GM19240 (cell line): ENCODE measurements around the gene TBC1D23.
"Not testable (repeated sequence)": the region's sequence is repeated elsewhere in the genome, so short reads cannot be mapped to it uniquely, and the experiment has no call there.

ENCODE experiments used
- DNase-seq: peaks from one replicate; pipeline ENCODE4 v3.0.0; 2011; ENCODE audit warnings: low spot score; ENCODE audit not compliant: insufficient read length

Gene TBC1D23

DNA sequence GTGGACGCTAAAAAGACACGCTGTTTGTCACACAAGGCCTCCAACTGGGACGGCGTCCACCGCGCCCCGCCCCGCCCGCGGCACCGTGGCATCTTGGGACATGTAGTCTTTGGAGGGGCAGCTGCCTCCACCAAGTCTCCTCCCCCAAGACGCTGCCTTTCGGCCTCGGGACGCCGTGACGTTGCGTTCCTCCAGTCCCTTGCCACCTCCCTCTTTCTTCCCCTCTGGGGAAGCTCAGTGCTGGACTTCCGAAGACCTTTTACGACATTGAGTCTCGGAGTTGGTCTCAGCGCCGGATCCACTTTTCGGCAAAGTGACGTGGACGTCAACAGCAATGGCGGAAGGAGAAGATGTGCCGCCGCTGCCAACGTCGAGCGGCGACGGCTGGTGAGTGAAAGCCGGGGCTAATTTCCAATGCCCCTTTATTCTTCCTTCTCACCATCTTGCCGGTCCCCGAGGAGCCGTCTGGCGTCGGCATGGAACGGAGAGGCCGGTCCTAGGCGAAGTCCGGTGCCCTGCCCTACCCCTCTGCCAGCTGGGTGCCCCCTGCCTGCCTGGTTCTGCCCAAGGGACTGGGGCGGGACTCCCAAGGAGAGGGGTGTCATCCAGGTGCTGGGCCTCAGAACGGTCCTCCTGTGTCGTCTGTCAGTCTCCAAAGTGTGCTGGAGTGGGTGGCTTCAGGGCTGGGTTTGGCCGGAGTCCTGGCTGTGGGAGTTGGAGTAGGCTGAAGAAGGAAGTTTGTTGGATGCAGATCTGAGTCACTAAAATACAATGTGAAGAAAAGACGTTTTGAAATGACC lies at the start of gene TBC1D23:
Gene TBC1D23 (plus strand): TSS at position 308 of the 800 bp plus-strand sequence. CDS start 27 bp downstream, at position 335.
- peak; percentile 88 for DNase-seq

DNA sequence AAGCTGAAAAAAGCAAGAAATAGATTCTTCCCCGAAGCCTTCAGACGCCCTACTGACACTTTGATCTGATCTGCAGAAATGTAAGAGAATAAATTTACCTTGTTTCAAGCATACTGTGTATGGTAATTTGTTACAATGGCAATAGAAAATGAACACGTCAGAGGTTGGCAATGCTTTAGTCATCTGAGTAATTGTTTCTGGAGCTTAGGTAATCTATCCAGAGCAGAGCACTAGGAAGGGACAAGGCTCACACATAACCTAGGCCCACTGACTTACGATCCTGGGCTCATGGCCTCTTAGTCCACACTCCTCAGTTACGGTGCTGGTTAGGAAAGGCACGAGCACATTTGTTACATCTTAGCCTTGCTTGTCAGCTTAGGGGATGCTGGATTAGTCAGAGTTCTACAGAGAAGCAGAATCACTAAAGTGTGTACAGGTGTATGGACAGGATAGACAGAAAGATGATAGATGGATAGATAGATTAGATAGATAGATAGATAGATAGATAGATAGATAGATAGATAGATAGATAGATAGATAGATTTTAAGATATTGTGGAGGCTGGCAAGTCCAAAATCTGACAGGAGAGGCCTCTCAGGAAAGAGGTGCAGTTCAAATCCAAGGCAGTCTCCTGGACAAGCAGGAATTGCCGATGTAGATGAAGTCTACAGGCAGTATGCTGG lies 46.8 kb upstream of the TBC1D23 start:
- no peak for DNase-seq

DNA sequence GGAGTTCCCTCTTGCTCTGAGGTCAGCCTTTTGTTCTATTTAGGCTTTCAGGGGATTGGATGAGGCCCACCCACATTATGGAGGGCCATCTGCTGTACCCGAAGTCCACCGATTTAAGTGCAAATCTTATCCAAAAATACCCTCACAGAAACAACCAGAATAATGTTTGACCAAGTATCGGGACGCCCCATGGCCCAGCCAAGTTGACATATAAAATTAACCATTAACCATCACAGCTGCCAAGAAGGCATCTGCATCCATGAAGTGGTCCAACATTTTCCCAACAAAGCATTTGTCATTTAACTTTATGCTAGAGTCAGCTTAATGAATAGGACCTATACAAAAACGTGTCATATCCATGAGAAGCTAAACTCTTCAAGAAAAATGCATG lies 46.2 kb upstream of the TBC1D23 start:
- no peak for DNase-seq

DNA sequence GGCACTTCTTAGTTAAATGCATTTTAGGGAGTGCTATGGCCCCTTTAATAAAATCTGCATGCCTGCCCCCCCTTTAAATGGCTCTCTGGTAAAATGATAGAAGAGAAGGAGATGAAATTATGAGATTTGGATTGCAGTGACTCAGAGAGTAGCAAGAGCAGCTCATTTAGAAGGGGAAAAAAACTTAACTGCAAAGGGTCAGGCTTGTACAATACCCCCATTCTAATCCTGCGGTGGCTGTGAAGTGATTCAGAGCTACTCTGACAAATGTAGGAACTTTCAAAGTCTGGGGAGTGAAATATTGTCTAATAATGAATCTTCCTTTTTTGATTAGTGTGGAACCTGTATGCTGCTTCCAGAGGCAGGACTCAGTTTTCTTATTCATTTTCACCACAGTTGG lies 44.1 kb upstream of the TBC1D23 start:
- DNase-seq = no peak

DNA sequence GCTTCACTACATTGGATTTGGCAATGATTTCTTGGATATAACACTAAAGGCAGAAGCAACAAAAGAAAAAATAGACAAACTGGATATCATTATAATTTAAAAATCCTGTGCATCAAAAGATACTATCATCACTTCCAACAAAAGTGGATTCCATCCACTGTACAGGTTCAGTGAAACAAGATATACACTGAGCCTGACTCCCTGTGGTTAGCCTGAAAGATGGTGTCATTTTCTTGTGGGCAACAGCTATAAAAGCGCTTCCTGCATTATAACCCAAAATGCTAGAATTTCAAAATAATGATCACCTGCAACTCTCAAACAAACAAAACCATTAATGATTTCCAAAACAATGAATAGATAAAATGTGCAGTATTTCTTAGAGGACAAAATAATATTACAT lies 39.6 kb upstream of the TBC1D23 start:
- no peak for DNase-seq

DNA sequence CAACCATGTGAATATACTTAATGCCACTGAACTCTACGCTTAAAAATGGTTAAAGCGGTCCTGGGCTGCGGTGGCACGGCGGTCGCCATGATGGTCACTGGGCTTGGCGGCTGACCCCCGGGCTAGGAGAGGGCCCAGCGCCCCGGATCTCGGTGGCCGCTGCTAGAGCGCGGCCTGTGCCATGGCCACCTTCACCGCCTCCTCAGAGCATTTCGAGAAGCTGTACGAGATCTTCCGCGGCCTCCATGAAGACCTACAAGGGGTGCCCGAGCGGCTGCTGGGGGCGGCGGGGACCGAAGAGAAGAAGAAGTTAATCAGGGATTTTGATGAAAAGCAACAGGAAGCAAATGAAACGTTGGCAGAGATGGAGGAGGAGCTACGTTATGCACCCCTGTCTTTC lies 35.6 kb upstream of the TBC1D23 start:
- DNase-seq = no peak

DNA sequence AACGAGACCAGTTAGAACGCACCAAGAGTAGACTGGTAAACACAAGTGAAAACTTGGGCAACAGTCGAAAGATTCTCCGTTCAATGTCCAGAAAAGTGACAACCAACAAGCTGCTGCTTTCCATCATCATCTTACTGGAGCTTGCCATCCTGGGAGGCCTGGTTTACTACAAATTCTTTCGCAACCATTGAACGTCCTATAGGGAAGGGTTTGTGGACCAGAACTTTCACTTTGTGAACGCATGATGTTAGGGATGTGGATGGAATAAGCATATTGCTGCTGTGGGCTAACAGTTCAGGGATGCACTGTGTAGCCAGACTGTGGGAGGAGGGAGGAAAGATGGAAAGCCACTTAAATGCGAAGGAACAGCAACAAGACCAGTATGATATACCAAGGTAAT lies 34.9 kb upstream of the TBC1D23 start:
- no peak for DNase-seq

DNA sequence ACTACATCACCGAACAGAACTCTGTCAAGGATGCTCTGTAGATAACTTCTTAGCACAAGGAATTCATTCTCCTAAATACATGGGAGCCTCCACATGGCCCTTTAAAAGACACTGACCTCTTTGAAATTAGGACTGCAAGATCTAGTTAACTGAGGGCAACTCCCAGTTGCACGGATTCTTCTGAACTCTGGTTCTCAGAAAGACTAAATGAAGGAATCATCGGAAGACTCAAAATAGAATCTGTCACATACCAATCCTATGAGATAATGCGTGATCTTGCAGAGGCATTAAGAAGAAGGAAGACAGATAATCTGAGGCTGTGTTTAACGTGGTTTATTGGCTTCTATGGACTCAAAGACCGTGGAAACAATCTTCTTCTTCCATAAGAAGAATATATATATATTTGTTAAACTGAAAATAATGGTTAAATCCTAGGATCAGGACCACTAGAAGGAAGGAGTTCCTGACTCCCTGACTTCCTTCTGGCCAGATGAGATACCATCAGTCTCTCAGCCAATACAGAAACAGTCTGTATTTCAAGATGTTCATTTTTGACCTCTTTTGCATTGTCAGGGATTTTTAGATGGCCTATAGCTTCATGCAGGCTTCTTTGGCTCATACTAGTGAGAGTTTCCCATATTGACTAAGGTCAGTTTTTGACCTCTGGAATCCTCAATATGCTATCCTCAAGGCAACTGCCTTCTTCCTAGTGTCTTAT lies 33.9 kb upstream of the TBC1D23 start:
- no peak for DNase-seq

DNA sequence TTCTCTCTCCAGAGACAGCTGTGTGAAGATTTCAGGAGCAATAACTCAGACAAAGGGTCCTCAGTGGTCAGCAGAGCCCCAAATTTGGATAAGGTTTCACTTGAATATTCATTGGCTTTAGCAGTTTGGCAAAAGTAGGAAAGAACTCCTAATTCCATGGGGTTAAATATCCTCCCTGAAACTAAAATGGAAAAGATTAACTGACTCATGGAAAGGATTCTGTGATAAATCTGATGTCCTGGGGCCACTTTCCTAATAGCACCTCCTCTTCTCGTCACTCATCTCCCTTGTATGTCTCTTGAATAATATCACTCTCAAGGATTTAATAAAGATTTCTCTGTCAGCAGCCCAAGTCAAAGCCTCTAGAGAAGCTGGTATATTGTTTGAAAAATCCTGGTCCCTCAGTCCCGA lies 33.3 kb upstream of the TBC1D23 start:
- DNase-seq = no peak

DNA sequence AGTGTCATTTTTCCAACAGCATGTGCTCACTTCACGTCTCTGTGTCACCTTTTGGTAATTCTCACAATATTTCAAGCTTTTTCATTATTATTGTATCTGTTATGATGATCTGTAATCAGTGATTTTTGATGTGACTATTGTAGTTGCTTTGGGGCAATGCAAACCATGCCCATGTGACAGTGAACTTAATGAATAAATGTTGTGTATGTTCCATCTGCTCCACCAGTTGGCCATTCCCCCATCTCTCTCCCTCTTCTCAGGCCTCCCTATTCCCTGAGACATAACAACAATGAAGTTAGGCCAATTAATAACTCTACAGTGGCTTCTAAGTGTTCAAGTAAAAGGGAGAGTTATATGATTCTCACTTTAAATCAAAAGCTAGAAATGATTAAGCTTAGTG lies 32.5 kb upstream of the TBC1D23 start:
- DNase-seq = no peak

DNA sequence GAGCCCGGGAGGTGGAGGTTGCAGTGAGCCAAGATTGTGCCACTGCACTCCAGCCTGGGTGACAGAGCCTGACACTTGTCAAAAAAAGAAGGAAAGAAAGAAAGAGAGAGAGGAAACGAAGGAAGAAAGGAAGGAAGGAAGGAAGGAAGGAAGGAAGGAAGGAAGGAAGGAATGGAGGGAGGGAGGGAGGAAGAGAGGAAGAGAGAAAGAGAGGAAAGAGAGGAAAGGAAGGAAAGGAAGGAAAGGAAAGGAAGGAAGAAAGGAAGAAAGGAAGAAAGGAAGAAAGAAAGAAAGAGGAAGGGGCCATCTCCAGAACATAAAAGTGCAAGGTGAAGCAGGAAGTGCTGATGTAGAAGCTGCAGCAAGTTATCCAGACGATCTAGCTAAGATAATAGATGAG lies 31.6 kb upstream of the TBC1D23 start:
- DNase-seq = not testable (repeated sequence)

DNA sequence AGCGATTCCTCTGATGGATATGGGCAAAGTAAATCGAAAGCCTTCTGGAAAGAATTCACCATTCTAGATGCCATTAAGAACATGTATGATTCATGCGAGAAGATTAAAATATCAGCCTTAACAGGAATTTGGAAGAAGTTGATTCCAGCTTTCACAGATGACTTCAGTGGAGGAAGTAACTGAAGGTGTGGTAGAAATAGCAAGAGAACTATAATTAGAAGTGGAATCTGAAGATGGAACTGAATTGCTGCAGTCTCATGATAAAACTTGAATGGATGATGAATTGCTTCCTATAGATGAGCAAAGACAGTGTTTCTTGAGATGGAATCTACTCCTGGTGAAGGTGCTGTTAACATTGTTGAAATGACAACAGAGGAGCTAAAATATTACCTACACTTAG lies 30.1 kb upstream of the TBC1D23 start:
- no peak for DNase-seq

DNA sequence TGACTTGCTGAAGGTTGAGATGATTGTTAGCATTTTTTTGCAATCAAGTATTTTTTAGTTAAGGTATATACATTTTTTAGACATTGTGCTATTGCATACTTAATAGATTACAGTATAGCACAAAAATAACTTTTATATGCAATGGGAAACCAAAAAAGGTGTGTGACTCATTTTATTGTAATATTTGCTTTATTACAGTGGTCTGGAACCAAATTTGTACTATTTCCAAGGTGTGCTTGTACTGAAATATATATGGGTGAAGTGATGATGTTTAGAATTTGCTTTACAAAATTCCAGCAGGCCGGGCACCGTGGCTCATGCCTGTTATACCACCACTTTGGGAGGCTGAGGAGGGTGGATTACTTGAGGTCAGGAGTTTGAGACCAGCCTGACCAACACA lies 29.1 kb upstream of the TBC1D23 start:
- no peak for DNase-seq

DNA sequence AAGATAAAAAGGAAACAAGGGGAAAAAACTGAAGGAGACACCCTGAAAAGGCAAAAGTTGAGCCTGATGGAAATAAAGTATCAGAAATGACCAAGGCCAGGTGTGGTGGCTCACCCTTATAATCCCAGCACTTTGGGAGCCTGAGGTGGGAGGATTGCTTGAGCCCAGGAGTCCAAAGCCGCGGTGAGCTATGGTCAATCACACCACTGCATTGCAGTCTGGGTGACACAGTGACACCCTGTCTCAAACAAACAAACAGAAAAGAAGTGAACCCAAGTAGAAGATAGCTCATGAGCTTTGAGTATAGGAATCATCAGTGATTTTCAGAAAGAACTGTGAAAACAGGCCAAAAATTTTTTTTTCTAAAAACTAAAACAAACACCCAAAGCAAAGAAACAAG lies 26.4 kb upstream of the TBC1D23 start:
- DNase-seq = no peak

DNA sequence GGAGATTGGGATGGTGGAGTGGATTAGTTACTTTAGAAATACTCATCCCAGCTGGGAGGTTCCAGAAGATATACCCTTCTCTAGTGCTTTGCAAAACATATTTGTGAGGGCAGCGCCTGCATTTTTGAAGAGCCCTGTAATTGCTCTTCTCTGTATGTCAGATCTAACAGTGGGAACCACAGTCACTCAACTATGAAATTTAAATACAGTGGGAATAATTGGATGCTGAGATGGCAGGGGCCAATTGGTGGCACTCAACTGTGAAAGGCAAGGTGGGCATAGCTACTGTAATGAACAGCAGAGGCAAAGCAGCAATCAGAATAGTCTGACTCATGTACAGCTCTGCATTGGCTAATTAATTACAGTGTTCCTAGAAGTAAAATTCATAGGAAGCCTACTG lies 22.2 kb upstream of the TBC1D23 start:
- no peak for DNase-seq

DNA sequence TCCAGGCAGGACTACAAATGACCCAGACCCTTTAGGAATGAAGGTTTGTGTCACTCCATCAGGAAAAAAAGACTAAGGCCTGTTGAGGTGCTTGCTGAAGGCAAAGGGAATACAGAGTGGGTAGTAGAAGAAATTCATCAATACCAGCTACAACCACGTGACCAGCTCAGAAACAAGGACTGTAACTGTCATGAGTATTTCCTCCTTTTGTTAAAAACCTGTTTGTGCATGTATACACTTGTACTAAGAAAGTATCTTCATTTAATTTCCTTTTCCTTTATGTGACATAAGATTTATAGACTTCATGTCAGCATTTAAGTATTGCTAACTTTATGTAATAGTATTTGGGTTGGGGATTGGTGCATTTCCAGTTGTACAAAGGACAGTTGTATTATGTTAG lies 18.3 kb upstream of the TBC1D23 start:
- DNase-seq = not testable (repeated sequence)

DNA sequence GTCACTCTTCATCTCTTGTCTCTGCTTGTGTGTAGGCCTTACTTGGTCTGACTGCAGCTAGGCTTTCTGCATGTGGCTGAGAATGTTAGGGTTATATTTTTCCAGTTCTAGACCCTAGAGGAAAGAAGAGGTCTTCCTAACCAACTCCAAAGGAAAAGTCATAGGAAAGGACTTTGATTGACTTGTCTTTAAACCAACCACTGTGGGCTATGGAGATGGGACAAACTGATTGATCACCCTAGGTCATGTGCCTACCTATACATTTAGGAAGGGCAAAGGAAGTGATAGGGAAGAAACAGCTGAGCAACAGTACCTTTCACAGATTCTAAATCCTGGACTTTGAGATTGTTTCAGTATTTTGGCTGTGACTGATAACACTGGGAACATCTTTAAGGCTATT lies 16.5 kb upstream of the TBC1D23 start:
- DNase-seq = no peak

DNA sequence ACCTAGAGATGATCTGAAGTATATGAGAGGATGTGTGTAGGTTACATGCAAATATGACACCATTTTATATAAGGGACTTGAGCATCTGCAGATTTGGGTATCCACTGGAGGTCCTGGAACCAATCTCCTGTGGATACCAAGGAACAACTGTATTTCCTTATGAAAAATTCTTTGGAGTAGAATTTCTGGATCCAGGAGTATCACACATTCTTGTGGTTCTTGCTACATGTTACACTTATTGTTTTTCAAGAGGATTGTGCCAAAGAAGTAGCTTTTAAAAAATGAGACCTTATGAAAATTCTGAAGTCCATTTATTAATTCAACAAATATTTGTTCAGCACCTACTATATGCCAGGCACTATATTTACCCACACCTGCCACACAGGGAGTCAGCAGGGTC lies 15.7 kb upstream of the TBC1D23 start:
- DNase-seq = no peak

DNA sequence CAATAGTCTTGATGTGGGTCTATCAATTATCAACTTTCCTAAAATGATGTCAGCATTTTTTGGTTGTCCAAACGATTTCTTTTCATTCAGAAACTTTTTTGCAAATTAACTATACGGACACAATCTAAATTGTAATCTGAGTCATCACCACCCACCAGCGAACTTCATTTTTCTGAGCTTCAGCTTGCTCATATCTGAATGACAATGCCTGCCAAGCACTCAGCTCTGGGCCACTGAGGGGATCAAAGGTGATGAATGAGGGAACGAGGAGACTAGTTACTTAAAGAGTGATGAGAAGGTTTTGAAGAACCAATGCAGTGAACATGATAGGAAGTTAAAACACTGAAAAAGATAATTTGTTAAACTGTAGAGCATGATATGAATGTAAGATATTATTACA lies 14.9 kb upstream of the TBC1D23 start:
- no peak for DNase-seq

DNA sequence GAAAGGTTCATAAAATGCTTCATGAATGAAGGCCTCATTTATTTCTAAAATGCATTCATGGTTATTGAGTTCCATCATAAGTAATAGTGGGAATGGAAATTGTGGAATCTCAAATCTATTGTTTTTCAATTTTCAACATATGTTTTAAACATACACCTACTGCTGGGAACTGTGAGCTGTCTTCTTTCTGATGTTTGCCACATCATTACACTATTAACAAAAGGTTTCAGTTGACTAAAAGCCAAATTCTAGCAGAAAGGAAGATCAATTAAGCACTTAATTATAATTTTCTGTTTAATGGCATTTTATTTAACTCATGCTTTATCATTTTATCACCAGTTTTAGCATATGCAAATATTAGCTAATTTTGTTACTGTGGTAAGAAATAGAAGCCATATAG lies 13.8 kb upstream of the TBC1D23 start:
- no peak for DNase-seq

DNA sequence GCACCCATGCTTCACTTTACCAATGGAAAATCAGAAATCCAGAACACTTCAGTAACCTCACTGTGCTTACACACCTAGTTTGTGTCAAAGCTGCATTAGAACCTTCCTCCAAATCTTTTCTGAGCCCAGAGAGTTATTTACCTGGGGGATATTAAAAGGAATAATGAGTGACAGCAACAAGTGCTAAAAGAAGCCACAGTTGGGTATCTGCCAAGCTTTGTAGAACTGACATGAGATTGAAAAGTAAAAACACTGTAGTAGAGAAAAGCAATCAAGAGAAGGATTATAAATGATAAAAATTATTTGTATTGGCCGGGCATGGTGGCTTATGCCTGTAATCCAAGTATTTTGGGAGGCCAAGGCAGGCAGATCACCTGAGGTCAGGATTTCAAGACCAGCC lies 8.8 kb upstream of the TBC1D23 start:
- no peak for DNase-seq

DNA sequence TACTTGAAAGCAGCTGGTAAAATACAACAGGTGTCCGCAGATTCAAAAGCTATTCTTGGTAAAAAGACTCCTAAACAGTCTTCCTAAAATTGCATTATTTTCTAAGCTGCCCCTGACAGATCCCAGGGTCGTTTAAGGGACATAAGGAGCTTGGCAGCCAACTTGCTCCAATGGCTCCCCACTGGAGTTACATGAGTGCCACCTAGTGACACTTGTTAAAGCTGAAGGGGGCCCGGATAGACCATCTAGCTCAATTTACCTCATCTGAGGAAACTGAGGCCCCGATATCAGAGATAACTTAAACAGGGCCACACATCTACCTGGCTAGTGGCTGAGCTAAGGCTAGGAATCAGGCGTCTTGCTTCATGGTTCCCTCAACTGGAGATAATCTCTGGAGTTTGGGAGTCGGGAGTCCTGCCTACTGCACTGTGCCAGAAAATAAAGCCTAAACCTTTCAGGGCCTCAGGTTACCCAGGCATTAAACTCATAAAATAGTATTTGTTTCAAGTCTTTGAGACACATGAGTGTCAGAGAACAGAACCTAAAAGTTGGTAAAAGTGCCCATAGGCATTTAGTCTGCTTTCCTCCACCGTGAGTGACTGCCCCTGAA lies 6.5 kb upstream of the TBC1D23 start:
- peak; percentile 3 for DNase-seq
